ENCODE data around the gene AQP3. TPM values are rescaled to one million over a fixed set of nuclear protein-coding genes. Genes with fewer than 3 reads are reported as not detected.

The AQP3 gene
- total and polyA plus RNA-seq, 2 of the 13 experiments (the other 11 are each of a cell fraction or from before 2014, with no cell fraction given) = 1.4 to 5.5 TPM

DNA sequence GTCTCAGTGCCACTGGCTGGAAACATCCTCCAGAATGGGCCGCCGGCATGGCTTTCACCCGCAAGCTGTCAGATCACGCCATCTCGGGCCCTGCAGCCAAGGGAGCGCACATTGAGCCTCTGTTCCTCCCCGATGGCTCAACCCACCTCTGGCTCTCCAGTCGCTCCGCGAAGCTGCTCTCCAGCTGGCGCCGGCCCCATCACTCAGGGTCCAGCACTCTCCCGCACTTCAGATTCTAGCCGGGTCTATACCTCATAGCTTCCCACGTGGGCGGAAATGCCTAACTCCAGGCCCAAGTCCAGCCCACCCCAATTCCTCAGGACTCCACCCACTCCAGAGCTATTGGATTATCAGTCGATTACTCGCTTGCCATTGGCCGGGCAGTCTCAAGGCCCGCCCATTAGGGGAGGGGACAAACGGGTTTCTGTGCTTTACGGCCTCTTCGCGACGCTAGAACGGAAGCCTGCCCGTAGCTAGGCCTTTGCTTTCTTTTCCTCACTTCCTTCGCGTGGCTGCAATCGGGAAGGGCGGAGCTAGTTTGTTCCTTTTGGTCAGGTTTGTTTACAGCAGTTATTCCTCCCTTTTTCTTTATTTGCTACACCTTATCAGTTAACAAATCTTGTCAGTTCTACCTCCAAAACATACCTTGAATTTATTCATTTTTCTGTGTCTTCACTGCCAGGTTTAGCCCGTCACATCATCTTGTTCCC, 26.4 kb upstream of the AQP3 start, which contains the start of gene NOL6:
Gene NOL6 (minus strand): TSS at position 282 of the 710 bp plus-strand sequence. CDS start 82 bp downstream, at position 200.
- in situ Hi-C loops (cut with HindIII; ENCODE audit: extremely low pct_ligation_motif_present, low pct_unique_long_range_greater_than_20kb) (no loop called here), intact Hi-C loops (cut with micrococcal nuclease; ENCODE audit: unreplicated experiment) (loop anchor here (2.0 kb wide), 1 partner anchor 183 kb away; the partner anchor contains the start of gene NFX1)
- peak within 1 kb of the TSS; percentile 86 to 96 (median 93) for H3K4me3 ChIP-seq (replicated peaks in 1 of 3; ENCODE audit: insufficient read depth in 1 of 3, low read depth in 2 of 3, low read length in 3 of 3)
- CTCF ChIA-PET (ENCODE audit: low intra/inter-chr PET ratio, low total read pairs) = no interaction called here
- no TSS peak for BruUV-seq (replicated peaks)
- peaks cover 14 to 25% of the 10 kb centered on the region in 2 experiments; a peak in 4 of 5 replicates for H3K36me3 ChIP-seq (replicated peaks in 1 of 2; ENCODE audit: control insufficient read depth in 1 of 2, insufficient read depth in 2 of 2, low read length in 2 of 2)
- ATAC-seq (peak; percentile 100), DNase-seq (ENCODE audit: low spot score) (peak; percentile 98), FAIRE-seq (peak; percentile 92)
- H4K20me1 ChIP-seq (ENCODE audit: insufficient read depth, low read length) = no peaks in the 10 kb centered on the region
- no peaks in the 10 kb centered on the region for H3K9me3 ChIP-seq (ENCODE audit: low read length)
- H3K79me2 ChIP-seq (ENCODE audit: insufficient read depth, low read length) = peaks cover 18% of the 10 kb centered on the region
- peak within 1 kb of the TSS; percentile 81 for H3K9ac ChIP-seq (ENCODE audit: insufficient read depth, low read depth, low read length)
- peak within 1 kb of the TSS; percentile 92 for H3K4me2 ChIP-seq (ENCODE audit: low read depth, low read length)
- no peaks in the 10 kb centered on the region; a peak in 1 of 5 replicates for H3K27me3 ChIP-seq (ENCODE audit: control insufficient read depth in 1 of 2, insufficient read depth in 2 of 2, low read length in 2 of 2)
- H2AFZ ChIP-seq (ENCODE audit: low read length) = peak within 1 kb of the TSS; percentile 72
- H3K4me1 ChIP-seq (ENCODE audit: insufficient read depth, low read length) = peaks cover 17% of the 10 kb centered on the region
- POLR2A ChIA-PET = interaction anchor here (0.6 to 2.9 kb wide), 22 partner anchors 8 to 433 kb away, joined by 3 to 17 read pairs (median 5); partner anchors contain the start of genes AQP3, BAG1, CHMP5 and NFX1
- 0% methylated on average over 16 of the region's 32 CpGs for WGBS (ENCODE audit: low lambda C conversion rate)
- peak within 1 kb of the TSS; percentile 55 for H3K27ac ChIP-seq (ENCODE audit: extremely low read length, insufficient read depth, low read length)
- TF ChIP-seq NFE2L1 (CRISPR knock-in tag; IDR thresholded peaks at IDR 0.05; ENCODE audit: borderline replicate concordance) (peak; percentile 69; the same call in 1 of the 2 replicates), ZNF230 (CRISPR knock-in tag; IDR thresholded peaks at IDR 0.05) (no peak), MTF1 (CRISPR knock-in tag; IDR thresholded peaks at IDR 0.05) (no peak), PAF1 (CRISPR knock-in tag; IDR thresholded peaks at IDR 0.05) (no peak), ZNF30 (CRISPR knock-in tag; IDR thresholded peaks at IDR 0.05) (no peak), ZZZ3 (CRISPR knock-in tag; IDR thresholded peaks at IDR 0.05; ENCODE audit: borderline replicate concordance) (peak; percentile 66; the same call in 1 of the 2 replicates), MYNN (CRISPR knock-in tag; IDR thresholded peaks at IDR 0.05; ENCODE audit: low read depth) (no peak), SOX6 (IDR thresholded peaks at IDR 0.05) (no peak), SOX6 (CRISPR knock-in tag; IDR thresholded peaks at IDR 0.05) (no peak), ZNF496 (CRISPR knock-in tag; IDR thresholded peaks at IDR 0.05; ENCODE audit: insufficient replicate concordance) (no peak)
- TF ChIP-seq, protein P1, sequence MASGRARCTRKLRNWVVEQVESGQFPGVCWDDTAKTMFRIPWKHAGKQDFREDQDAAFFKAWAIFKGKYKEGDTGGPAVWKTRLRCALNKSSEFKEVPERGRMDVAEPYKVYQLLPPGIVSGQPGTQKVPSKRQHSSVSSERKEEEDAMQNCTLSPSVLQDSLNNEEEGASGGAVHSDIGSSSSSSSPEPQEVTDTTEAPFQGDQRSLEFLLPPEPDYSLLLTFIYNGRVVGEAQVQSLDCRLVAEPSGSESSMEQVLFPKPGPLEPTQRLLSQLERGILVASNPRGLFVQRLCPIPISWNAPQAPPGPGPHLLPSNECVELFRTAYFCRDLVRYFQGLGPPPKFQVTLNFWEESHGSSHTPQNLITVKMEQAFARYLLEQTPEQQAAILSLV (CRISPR knock-in tag; IDR thresholded peaks at IDR 0.05; ENCODE audit: borderline replicate concordance) = no peak
- TF ChIP-seq, protein P2, sequence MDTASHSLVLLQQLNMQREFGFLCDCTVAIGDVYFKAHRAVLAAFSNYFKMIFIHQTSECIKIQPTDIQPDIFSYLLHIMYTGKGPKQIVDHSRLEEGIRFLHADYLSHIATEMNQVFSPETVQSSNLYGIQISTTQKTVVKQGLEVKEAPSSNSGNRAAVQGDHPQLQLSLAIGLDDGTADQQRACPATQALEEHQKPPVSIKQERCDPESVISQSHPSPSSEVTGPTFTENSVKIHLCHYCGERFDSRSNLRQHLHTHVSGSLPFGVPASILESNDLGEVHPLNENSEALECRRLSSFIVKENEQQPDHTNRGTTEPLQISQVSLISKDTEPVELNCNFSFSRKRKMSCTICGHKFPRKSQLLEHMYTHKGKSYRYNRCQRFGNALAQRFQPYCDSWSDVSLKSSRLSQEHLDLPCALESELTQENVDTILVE (CRISPR knock-in tag; IDR thresholded peaks at IDR 0.05) = peak; percentile 23
- TF ChIP-seq, protein P3, sequence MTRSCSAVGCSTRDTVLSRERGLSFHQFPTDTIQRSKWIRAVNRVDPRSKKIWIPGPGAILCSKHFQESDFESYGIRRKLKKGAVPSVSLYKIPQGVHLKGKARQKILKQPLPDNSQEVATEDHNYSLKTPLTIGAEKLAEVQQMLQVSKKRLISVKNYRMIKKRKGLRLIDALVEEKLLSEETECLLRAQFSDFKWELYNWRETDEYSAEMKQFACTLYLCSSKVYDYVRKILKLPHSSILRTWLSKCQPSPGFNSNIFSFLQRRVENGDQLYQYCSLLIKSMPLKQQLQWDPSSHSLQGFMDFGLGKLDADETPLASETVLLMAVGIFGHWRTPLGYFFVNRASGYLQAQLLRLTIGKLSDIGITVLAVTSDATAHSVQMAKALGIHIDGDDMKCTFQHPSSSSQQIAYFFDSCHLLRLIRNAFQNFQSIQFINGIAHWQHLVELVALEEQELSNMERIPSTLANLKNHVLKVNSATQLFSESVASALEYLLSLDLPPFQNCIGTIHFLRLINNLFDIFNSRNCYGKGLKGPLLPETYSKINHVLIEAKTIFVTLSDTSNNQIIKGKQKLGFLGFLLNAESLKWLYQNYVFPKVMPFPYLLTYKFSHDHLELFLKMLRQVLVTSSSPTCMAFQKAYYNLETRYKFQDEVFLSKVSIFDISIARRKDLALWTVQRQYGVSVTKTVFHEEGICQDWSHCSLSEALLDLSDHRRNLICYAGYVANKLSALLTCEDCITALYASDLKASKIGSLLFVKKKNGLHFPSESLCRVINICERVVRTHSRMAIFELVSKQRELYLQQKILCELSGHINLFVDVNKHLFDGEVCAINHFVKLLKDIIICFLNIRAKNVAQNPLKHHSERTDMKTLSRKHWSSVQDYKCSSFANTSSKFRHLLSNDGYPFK (CRISPR knock-in tag; IDR thresholded peaks at IDR 0.05; ENCODE audit: borderline replicate concordance) = peak; percentile 72; the same call in 1 of the 2 replicates
- TF ChIP-seq, protein P4, sequence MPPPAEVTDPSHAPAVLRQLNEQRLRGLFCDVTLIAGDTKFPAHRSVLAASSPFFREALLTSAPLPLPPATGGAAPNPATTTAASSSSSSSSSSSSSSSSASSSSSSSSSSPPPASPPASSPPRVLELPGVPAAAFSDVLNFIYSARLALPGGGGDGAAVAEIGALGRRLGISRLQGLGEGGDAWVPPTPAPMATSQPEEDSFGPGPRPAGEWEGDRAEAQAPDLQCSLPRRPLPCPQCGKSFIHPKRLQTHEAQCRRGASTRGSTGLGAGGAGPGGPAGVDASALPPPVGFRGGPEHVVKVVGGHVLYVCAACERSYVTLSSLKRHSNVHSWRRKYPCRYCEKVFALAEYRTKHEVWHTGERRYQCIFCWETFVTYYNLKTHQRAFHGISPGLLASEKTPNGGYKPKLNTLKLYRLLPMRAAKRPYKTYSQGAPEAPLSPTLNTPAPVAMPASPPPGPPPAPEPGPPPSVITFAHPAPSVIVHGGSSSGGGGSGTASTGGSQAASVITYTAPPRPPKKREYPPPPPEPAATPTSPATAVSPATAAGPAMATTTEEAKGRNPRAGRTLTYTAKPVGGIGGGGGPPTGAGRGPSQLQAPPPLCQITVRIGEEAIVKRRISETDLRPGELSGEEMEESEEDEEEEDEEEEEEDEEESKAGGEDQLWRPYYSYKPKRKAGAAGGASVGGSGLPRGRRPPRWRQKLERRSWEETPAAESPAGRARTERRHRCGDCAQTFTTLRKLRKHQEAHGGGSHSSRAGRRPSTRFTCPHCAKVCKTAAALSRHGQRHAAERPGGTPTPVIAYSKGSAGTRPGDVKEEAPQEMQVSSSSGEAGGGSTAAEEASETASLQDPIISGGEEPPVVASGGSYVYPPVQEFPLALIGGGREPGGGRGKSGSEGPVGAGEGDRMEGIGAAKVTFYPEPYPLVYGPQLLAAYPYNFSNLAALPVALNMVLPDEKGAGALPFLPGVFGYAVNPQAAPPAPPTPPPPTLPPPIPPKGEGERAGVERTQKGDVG (CRISPR knock-in tag; IDR thresholded peaks at IDR 0.05; ENCODE audit: borderline replicate concordance) = no peak

All from HepG2 (cell line).